Measurements from ENCODE around the gene MACROD2.

- TF ChIP-seq CTCF (conservative IDR thresholded peaks at IDR 0.05 in 1 of 2, IDR thresholded peaks at IDR 0.05 in 1 of 2; ENCODE audit: extremely low read depth in 1 of 2, insufficient read depth in 1 of 2, low read depth in 1 of 2, low read length in 2 of 2) (no peak), EZH2 (IDR thresholded peaks at IDR 0.05; ENCODE audit: borderline replicate concordance, low read length) (no peak)
Observed at GRCh38 chr20:14611479-14611878, 616.2 kb downstream of the MACROD2 start.

All from mammary epithelial cell (primary cell).